Panc1 (cell line): ENCODE results near the gene RBM22. TPM values are rescaled to one million over a fixed set of nuclear protein-coding genes. Genes with fewer than 3 reads are reported as not detected.

ENCODE experiments used
- ATAC-seq: fragments of 200-7000 bp; cut with Tn5 transposase; 2 replicates; pipeline ENCODE4 v1.9.1; 2020; ENCODE audit warnings: mild to moderate bottlenecking, moderate library complexity
- BruUV-seq: library from RNA; stranded (reverse); fragments of 400-500 nt; replicated peaks from 2 replicates; lab custom pipeline; 2021; lab: Mats Ljungman, UMichigan
- CTCF ChIA-PET: fragments of 300-600 bp; sonication (Branson Sonifier 250); formaldehyde crosslinking; loops from one replicate; lab custom pipeline; 2022; ENCODE audit warnings: antibody characterized with exemption; lab: Charles Lee
- POLR2A ChIA-PET: fragments of 300-600 bp; sonication (Branson Sonifier 250); formaldehyde crosslinking; loops from one replicate; lab custom pipeline; 2022; ENCODE audit warnings: antibody characterized with exemption; lab: Charles Lee
- DNase-seq: peaks from one replicate; pipeline ENCODE4 v3.0.0-alpha.2; 2010; ENCODE audit warnings: low read depth, low spot score
- H3K27ac ChIP-seq: 2 replicates; pipeline ENCODE4 v1.5.1; 2011; ENCODE audit warnings: mild to moderate bottlenecking, low read length, inconsistent platforms
- H3K27me3 ChIP-seq: fragments of 200-500 bp; sonication (Bioruptor generic); 2 replicates; pipeline ENCODE4 v1.6.0; 2014; ENCODE audit warnings: low read length, inconsistent platforms; ENCODE audit not compliant: control insufficient read depth, insufficient read depth
- H3K36me3 ChIP-seq: fragments of 200-500 bp; sonication (Bioruptor generic); 2 replicates; pipeline ENCODE4 v1.5.1; 2014; ENCODE audit warnings: inconsistent platforms, mild to moderate bottlenecking, low read length, moderate library complexity; ENCODE audit not compliant: control insufficient read depth, insufficient read depth
- H3K4me1 ChIP-seq: 2 replicates; pipeline ENCODE4 v1.5.1; 2011; ENCODE audit warnings: inconsistent platforms, mild to moderate bottlenecking, low read length, moderate library complexity; ENCODE audit not compliant: control insufficient read depth, insufficient read depth
- H3K4me3 ChIP-seq, 2 experiments: 2 replicates each; pipeline ENCODE4 v1.5.1; 2011 to 2012; ENCODE audit warnings: low read depth in 2 of 2, low read length in 2 of 2, mild to moderate bottlenecking in 2 of 2, inconsistent platforms in 1 of 2, moderate library complexity in 1 of 2
- H3K9me3 ChIP-seq: fragments of 200-500 bp; sonication (Bioruptor generic); 2 replicates; pipeline ENCODE4 v1.5.1; 2014; ENCODE audit warnings: low read depth, mild to moderate bottlenecking, inconsistent platforms, low read length, moderate library complexity; ENCODE audit not compliant: control insufficient read depth, insufficient read depth
- CTCF ChIP-seq: fragments of 450-650 bp; IDR thresholded peaks from 2 replicates; pipeline ENCODE4 v1.5.1; 2017; ENCODE audit warnings: mild to moderate bottlenecking
- POLR2AphosphoS5 ChIP-seq: IDR thresholded peaks from 2 replicates; pipeline ENCODE4 v1.6.1; 2012; ENCODE audit warnings: mild to moderate bottlenecking, low read depth, low read length, moderate library complexity
- REST ChIP-seq, 2 experiments: IDR thresholded peaks; 2 replicates each; pipeline ENCODE4 v1.6.1; 2011 to 2012; ENCODE audit warnings: low read depth in 2 of 2, control low read depth in 1 of 2, low read length in 1 of 2, mild to moderate bottlenecking in 1 of 2, moderate library complexity in 1 of 2; ENCODE audit not compliant: insufficient read depth in 1 of 2
- SIN3A ChIP-seq: IDR thresholded peaks from 2 replicates; pipeline ENCODE4 v1.6.1; 2012; ENCODE audit warnings: low read depth, mild to moderate bottlenecking, low read length, moderate library complexity, borderline replicate concordance; ENCODE audit not compliant: insufficient read depth
- TCF7L2 ChIP-seq: IDR thresholded peaks from 2 replicates; pipeline ENCODE4 v1.6.1; 2011; ENCODE audit warnings: mild to moderate bottlenecking, low read depth, low read length, inconsistent platforms
- in situ Hi-C: cut with HindIII; loops from 2 replicates; pipeline ENCODE4 v1.10.0; 2016; ENCODE audit warnings: low sequenced_read_pairs, low pct_unique_long_range_greater_than_20kb
- intact Hi-C: fragments of 100-400 bp; cut with micrococcal nuclease; formaldehyde crosslinking; loops from one replicate; pipeline ENCODE4 v1.10.0; 2022; ENCODE audit not compliant: unreplicated experiment
- total RNA-seq: library from RNA; stranded (reverse); gene quantifications from one replicate; pipeline ENCODE4 v1.2.1, GENCODE V29; 2021; ENCODE audit not compliant: unreplicated experiment

RBM22 gene
- total RNA-seq, 1 experiment from 2014 or later, result 54.3 TPM

GRCh38 chr5:150653762-150654556, 46.9 kb downstream of the RBM22 start:
- intact Hi-C loops, result no loop called here
- Histone ChIP-seq H3K4me1 (peaks cover 24% of the 10 kb centered on the region), H3K4me3 (no peak overlapping the region), H3K27ac (peak overlapping the region; percentile 61; the same call in 1 of the 2 replicates), H3K9me3 (no peaks in the 10 kb centered on the region), H3K27me3 (no peaks in the 10 kb centered on the region), H3K36me3 (no peaks in the 10 kb centered on the region; the same call in 1 of the 2 replicates)
- in situ Hi-C loops, result no loop called here
- ChIA-PET CTCF (interaction anchor here (0.6 to 1.6 kb wide), 3 partner anchors 10 to 196 kb away, joined by 4 to 12 read pairs (median 4); no protein-coding TSS in a partner anchor), POLR2A (no interaction called here)
- no TSS peak for BruUV-seq
- no peak for ATAC-seq
- TF ChIP-seq TCF7L2 (no peak), REST (IDR thresholded peaks at IDR 0.05; ENCODE audit: insufficient read depth in 1 of 2, low read depth in 2 of 2, low read length in 1 of 2) (no peak), SIN3A (no peak), CTCF (no peak), POLR2AphosphoS5 (no peak)
- DNase-seq, result no peak

GRCh38 chr5:150653145-150653761, 47.6 kb downstream of the RBM22 start:
- no peaks in the 10 kb centered on the region; the same call in 1 of the 2 replicates for H3K36me3 ChIP-seq
- H3K4me1 ChIP-seq, result peaks cover 18% of the 10 kb centered on the region
- CTCF ChIA-PET, result interaction anchor here (0.6 to 1.6 kb wide), 3 partner anchors 9 to 195 kb away, joined by 4 to 12 read pairs (median 4); no protein-coding TSS in a partner anchor
- H3K9me3 ChIP-seq, result no peaks in the 10 kb centered on the region
- POLR2A ChIA-PET, result no interaction called here
- no TSS peak for BruUV-seq
- no peak overlapping the region for H3K4me3 ChIP-seq
- peak overlapping the region; percentile 61; the same call in 1 of the 2 replicates for H3K27ac ChIP-seq
- intact Hi-C loops, result no loop called here
- DNase-seq (no peak), ATAC-seq (no peak)
- no peaks in the 10 kb centered on the region for H3K27me3 ChIP-seq
- TF ChIP-seq TCF7L2, result no peak
- TF ChIP-seq REST (IDR thresholded peaks at IDR 0.05; ENCODE audit: insufficient read depth in 1 of 2, low read depth in 2 of 2, low read length in 1 of 2), result no peak
- no peak for TF ChIP-seq CTCF
- TF ChIP-seq POLR2AphosphoS5, result no peak
- in situ Hi-C loops, result no loop called here
